GM21619 (cell line): ENCODE measurements around the gene TCF23.

ENCODE experiments used
- ATAC-seq: cut with Tn5 transposase; IDR thresholded peaks from one replicate; pipeline ENCODE4 v1.9.1; 2021; ENCODE audit not compliant: unreplicated experiment

TCF23 gene

DNA sequence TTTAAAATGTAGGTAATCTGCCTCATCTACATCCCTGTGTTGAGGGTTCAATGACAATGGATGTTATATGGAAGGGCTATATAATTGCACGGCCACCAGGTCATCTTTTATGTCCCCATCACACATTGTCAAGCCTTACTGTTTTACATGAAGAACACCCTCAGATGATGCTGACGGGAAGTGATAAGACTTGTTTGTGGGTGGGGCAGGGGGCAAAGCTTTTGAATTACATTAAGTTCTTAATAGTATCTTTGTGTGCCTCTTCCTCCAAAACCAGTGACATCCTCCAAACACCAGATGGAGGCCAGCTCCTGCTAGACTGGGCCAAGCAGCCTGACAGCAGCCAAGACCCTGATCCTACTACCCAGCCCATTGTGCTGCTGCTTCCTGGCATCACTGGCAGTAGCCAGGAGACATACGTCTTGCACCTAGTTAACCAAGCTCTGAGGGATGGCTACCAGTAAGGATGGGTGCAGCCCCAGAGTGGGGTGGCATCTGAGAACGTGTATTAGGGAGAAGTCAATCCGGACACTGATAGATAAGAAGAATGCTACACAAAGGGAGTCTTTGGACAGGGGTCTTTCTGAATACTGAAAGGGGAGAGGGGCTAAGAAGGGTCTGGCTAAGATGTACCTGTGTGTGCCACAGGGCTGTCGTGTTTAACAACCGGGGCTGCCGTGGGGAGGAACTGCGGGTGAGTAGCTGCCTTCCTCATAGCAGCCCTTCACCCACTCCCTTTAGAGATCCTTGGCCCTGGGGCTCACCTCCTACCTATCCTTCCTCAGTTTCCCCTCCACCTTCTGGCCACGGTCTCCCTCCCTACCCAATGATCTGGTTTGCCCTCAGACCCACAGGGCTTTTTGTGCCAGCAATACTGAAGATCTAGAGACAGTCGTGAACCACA lies 19.9 kb upstream of the TCF23 start:
- no peak for ATAC-seq

DNA sequence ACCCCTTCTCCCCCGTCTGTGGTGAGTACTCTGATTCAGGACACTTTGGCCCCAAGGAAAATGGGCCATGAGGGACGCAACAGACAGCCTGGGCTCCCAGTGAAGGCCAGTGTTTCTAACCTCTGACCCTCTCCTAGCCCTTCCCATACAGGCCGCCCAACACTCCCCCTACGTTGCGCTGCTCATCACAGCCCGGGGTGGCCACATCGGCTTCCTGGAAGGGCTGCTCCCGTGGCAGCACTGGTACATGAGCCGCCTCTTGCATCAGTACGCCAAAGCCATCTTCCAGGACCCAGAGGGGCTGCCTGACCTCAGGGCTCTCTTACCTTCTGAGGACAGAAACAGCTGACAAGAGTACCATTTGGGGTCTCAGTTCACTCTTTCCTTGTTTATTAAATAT lies 18.4 kb upstream of the TCF23 start:
- no peak for ATAC-seq

DNA sequence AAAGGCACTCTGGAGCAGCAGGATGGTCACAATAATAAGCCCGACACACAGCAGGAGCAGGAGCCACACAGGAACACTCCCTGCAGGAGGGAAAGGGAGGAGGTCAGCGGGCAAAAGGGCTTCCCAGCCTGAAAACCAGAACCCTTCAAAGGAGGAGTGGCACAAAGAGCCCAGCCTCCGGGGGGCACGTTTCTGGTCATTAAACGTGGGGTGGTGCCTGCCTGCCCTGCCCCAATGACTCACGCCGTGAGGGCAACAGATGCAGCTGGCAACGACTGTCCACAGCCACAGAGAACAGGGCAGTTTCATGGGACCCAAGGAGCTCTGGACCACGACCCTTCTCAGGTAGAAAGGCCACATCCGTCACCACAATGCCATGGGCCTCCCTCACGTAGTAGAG lies 17.4 kb upstream of the TCF23 start:
- ATAC-seq, result no peak

DNA sequence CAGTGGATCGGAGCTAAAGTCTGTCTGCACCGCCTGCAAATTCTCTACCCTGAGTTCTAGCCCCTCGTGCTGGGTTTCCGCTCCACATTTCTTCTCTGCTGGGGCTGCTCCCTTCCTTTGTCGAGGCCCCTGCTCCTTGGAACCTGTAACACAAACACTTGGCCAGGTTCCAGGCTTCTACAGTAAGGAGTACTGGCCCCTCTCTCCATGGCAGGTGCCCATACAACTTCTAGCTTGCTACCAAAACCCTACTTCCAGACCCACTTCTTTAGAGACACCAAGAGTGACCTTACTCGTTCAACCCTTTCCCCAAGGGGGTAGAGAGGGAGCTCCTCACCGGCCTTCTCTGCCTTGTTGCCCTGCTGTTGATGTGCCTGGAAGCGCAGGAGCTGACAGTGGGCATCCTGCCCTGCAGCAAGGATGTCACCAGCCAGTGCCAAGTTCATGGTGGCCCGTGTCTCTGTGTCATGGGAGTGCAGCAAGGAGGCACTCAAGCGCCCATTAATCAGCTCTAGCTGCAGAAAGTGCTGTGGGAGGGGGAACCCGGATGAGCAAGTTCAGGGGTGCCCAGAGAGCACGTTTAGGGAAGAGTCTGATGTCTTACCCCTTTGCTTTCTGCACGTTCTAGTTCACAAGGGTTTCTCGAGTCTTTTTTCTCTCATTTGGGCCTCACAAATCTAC lies 15.5 kb upstream of the TCF23 start:
- ATAC-seq, result no peak

DNA sequence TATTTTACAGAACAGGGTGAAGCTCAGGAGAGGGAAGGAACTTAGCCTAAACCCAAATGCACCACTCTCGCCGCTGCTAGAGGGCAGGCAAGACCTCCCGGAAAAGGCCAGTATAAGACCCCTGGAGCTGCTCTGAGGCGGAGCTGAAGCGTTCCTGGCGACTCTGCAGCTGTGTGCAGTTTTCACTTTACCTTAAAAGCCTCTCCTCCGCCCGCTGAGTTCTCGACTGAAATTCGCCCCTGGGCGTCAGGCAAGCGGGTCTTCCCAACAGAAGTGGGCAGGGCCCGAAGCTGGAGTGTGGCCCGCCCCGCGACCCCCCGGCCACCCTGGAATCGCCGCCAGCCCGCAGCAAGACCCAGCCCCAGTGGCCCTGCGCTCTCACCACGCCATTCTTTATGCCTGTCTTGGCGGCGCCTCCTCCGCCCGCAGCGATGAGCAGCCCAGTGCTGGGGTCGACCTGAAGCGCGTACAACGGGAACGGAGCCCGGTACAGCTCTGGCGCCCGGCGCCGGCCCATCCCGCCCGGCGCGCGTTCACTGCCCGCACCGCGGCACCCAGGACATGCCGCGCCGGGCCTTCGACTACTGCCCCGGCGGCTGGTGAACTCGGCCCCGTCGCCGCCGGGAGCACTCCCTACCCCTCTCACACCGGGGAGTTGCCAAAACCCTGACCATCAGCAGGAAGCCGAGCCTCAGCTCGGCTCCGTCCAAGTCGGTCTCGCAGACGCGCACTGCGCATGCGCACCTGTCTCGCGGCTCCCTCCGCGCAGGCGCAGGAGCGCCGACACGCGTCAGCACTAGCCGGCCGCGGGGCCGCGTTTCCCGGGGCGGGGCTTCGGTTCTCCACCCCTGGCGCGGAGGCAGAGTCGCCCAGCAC lies 14.7 kb upstream of the TCF23 start, which contains the start of gene PREB:
PREB (minus strand) TSS at position 732 of the 876 bp plus-strand sequence; CDS start at position 517, 215 bp downstream.
- ATAC-seq, result peak; percentile 79

DNA sequence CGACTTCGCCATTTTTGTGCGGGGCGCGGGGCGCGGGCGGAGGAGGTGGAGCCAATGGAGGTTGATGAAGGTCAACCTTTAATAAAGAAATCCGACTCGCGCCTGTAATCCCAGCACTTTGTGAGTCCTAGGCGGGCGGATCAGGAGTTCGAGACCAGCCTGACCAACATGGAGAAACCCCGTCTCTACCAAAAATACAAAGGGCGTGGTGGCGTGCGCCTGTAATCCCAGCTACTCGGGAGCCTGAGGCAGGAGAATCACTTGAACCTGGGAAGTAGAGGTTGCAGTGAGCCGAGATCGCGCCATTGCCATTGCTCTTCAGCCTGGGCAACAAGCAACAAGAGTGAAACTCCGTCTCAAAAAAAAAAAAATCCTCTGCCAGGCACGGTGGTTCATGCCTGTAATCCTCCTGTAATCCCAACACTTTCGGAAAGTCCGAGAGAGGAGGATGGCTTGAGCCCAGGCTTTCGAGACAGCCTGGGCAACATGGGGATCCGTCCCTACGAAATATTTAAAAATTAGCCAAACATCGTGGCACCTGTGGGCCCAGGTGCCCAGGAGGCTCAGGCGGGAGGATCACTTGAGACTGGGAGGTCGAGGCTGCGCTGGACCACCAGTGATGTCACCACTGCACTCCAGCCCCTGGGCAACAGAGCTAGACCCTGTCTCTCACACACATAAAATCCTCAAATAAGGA lies 13.9 kb upstream of the TCF23 start:
- ATAC-seq, result no peak

DNA sequence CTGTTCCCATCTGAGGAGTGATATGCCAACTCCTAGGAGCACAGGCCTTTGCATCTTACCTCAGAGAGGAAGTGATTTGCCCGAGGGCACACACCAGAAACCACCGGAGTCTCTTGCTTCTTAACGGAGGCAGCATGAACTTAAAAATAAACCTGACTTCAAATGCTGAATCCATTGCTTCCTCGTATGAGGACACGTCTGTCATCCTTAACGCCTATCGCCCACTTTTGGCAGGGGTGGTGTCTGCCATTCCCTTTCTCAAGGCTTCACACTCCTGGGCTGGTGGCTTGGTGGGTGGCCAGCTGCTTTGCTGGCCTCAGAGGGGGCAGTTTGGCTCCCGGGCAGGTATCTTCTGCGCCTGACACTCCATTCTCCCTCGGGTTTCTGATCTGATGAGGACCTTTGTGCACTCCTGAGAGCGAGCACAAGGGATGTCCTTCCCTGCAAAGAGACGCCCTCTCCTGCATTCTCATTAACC lies 13.3 kb upstream of the TCF23 start:
- ATAC-seq, result no peak

DNA sequence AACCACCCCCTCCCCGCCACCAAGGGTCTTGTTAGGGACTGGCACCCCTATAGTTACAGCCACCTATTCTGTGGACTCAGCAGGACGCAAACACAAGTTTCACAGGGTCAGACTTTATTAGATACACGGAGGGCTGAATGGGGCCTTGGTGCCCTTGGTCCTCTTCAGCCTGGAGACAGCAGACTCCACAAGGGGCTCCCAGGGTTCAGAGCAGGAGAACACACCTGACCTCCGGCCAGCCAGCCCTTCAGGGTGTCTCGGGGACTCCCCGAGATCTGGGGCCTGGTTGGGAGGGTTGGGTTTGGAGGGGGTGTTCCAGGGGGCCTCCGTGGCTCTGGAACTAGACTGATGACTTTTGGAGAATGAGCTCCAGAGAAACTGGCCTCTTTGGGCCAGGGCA lies 12.1 kb upstream of the TCF23 start:
- no peak for ATAC-seq

DNA sequence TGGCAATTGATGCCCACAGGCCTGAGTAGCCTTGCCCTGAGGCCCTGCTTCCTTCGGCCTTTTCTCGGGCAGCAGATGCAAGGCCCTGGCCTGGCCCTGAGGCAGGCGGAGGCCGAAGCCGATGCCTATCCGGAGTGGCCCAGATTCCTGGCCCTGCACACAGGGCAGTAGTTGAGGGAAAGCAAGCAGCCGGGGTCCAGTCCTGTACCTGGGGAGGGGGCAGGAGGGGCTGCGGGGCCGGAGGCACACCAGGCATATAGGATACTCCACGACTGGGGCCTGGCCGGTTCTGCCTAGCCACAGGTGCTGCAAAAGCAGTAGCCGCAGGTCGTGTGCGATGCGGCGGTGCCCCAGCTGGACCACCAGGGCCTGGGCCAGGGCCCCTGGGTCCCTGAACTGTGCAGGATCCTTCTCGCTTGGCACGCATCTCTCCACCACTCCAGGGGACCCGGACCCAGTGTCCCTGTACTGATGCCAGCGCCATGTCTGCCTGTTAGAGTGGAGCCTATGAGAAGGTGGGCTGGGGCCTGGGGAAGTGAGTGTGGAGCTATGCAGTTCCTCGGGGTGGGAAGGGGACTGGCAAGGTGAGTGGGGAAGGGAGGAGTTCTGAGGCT lies 11.4 kb upstream of the TCF23 start:
- no peak for ATAC-seq

DNA sequence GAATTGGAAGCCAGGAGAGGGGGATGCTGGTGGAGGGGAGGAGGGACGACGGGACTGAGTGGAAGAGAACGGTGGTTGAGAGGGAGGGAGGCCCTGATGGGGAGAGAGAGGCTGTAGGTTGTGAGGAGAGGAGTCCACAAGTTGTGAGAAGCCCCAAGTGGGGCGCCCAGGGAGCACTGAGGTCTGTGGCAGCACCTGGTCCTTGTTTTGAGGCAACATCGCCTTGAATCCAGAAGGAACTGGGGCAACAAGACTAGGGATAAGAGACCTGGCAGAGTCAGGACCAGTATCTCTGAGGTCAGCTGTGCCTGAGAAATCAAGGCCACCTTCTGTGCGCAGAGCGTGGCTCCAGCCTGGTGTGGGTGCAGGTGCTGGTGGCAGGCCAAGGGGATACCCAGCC lies 10.7 kb upstream of the TCF23 start:
- no peak for ATAC-seq

DNA sequence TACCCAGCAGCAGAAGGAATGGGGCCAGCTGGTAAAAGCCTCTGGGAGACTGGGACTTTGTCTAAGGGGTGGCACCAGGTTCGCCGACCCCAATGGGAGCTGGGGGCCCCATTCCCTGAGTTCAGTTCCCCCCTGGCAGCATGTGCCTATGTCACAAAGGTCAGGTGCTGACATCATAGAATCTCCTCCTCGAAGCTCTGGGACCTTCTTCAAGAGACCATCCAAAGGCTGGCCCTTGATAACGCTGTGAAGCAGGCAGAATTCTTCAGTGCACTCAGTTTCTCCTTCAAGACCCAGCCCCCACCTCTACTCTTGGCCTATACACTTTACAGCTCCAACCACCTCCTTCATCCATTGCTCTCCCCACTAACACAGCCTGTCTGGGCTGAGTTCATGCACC lies 9.5 kb upstream of the TCF23 start, which contains the start of gene PRR30:
PRR30 (minus strand) TSS at position 101 of the 400 bp plus-strand sequence. CDS start 1,081 bp downstream, outside the sequence.
- no peak for ATAC-seq

DNA sequence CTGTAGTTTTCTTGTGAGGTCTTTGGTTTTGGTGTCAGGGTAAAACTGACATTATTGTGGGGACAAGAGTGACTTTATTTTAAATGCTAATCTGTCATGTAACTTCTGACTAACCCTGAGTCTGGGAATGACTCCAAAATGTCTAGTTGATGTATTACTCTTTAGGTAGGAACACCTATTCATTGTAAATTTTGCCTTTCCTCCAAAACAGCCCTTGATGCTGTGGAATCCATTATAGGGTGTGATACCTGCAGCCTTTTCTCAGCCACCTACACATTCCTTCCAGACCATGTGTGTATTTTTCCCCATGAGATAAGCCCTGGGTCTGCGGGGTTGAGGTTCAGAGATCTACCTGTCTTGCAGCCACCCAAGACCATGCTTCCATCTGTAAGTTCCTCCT lies 5.5 kb upstream of the TCF23 start:
- ATAC-seq, result no peak

DNA sequence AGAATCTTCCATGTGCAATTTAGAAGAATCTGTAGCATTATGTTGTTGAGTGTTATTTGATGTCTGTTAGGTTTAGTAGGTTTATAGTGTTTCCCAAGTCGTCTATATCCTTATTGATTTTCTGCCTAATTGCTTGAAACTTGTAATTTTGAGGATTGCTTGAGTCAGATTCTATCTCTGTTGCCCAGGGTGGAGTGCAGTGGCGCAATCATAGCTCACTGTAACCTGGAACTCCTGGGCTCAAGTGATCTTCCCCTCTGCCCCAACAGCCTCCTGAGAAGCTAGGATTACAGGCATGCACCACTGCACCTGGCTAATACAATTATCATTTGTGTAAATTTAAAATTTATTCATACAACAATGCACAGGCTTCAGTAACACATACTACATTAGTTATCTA lies 3.1 kb upstream of the TCF23 start:
- no peak for ATAC-seq

DNA sequence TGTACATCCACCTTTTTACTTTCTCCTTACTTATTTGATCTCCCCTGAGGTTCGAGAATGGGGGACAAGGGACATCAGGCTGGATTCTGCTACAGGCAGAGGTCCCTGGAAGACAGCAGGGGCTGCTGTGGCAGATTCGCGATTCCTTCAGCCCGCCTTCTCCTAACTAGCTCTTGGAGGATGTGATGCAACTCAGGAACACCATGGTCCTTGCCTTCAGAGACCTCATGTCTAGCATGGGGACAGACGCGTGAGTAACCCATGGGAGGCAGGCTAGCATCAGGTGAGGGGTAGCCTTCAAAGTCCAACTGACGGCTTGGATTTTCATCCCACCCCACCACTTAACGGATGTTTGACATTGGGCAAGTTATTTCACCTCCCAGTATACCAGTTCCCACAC lies 869 bp upstream of the TCF23 start:
- no peak for ATAC-seq

DNA sequence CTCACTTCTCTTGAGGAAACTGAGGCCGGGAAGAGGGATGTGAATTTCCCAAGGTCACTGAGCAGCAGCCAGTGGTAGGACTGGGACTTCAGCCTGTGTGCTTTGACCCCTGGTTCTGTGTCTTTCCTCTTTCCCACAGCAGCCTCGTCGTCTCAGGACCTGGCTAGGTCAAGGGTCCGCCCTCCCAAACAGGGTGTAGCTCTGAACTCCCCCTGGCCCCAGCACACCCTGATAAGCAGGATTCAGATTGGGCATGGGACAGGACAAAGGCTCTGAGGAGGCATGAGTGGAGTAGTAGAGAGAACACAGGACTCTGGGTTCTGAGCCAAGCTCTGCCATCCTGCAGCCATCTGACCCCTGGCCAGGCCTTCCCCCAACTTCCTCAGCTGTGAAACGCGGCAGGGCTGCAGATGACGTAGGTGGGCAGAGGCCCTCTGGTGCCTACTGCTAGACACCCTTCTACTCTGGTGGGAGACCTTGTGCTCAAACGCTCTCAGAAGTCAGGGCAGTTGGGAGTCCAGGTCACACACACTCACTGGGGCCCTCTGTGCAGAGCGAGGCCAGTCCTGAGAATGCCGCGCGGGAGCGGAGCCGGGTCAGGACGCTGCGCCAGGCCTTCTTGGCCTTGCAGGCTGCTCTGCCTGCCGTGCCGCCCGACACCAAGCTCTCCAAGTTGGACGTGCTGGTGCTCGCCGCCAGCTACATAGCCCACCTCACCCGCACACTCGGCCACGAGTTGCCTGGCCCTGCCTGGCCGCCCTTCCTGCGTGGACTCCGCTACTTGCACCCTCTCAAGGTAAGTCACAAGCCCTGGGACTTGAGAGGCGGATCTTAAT lies 984 bp downstream of the TCF23 start:
- no peak for ATAC-seq

DNA sequence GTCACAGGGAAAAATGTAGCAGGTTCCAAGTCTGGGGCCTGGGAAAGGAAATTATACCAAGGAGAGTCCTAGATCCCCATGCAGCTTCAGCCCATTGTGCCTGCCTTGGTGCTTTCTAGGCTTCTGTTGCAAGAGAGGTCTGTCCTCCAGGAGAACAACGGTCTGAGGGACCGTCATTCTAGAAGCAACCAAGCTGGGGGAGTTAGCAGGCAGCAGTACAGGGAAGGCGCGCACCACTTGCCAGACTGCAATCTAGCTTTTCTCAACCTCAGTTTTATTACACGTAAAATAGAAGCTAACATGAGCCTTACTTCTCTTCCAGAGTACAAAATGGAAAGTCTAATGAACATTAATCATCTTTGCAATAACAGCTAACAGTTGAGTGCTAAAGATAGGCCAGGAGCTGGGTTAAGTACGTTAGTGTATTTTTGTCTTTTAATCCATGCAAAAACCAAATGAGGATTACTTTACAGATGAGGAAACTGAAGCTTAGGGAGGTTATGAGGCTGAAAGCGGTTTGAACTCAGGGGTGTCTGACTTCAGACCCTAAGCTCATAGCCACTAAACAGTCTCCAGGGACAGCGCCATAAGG lies 1.9 kb downstream of the TCF23 start:
- ATAC-seq, result no peak

DNA sequence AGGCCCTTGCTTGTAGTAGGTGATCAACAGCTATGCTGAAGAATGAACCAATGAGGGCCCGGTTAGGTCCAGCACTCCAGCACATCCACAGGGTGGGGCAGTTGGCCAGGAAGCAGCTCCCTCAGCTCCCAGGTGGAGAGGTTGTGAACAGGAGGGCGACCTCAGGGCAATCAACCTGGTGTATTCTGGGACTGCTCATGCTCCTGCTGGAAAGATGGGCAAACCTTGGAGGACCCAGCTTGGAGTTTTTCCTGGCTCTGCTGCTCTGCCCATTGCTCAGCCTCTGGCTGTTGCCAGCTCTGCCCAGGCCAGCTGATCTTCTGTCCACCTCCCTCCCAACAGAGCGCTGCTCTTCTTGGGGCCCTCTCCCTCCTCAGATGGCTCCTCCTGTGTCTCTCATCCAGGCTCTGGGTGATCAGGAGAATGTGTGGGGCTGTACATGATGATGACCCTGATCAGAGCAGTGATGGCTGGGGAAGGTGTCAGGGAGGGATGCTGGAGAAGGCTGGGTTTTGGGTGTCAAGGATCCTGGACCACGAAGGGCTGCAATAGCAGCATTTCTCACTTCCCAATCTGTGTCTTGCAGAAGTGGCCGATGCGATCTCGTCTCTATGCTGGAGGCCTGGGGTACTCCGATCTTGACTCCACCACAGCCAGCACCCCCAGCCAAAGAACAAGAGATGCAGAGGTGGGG lies 3.4 kb downstream of the TCF23 start:
- no peak for ATAC-seq

DNA sequence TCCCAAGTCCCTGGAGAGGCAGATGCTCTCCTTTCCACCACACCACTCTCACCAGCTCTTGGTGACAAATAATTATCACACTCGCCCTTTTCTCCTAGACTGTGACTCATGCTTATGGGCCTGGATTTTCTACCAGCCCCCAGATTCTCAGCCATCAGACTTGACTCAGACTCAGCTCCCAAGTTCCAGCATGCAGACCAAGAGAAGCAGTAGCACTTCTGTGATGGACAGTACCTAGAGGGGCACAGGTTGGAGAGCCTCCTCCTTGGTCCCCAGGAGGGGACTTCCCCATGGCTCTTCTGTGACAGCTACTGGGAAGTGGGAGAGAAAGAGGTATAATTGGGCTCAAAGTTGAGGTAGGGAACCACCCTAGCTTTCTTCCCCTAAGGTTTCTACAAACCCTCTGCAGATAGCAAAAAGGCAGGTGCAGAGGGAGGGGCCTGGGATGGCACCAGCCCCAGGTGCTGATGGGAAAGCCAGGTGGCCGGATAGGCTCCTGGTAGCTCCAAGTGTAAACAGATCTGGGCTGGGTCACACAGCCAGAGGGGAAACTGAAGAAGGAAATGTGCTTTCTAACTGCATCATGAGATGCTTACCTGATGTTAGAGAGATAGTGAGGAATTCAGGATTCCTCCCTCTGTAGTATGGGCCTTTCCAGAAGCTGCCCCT lies 4.1 kb downstream of the TCF23 start:
- no peak for ATAC-seq
